Heart left ventricle (tissue), 16 donors: ENCODE measurements around the gene MSRB2. TPM values are rescaled to one million over a fixed set of nuclear protein-coding genes. Genes with fewer than 3 reads are reported as not detected.

Experiments
- ATAC-seq, 4 donors: fragments of 200-7000 bp; cut with Tn5 transposase; one replicate each; pipeline ENCODE4 v1.9.1; 2020 to 2022; ENCODE audit warnings: moderate library complexity in 4 of 4, mild to moderate bottlenecking in 3 of 4, moderate number of reproducible peaks in 1 of 4
- DNase-seq, 5 donors: peaks; one replicate each; pipeline ENCODE4 v3.0.0-alpha.2; 2020
- H3K27ac ChIP-seq, 12 donors: fragments of 200-600 bp; sonication (generic) in 4 of 12; one replicate each; pipeline versions ENCODE4 v1.5.0 to v1.8.0; 2016 to 2022; ENCODE audit warnings: mild to moderate bottlenecking in 2 of 12
- H3K27me3 ChIP-seq, 9 donors: fragments of 200-600 bp; sonication (generic) in 2 of 9; one replicate each; pipeline versions ENCODE4 v1.5.1 to v1.8.0; 2016 to 2022; ENCODE audit warnings: mild to moderate bottlenecking in 3 of 9
- H3K36me3 ChIP-seq, 9 donors: fragments of 200-600 bp; sonication (generic) in 2 of 9; one replicate each; pipeline versions ENCODE4 v1.5.0 to v1.8.0; 2018 to 2022; ENCODE audit warnings: mild to moderate bottlenecking in 2 of 9
- H3K4me1 ChIP-seq, 12 donors: fragments of 200-600 bp; sonication (generic) in 4 of 12; one replicate each; pipeline versions ENCODE4 v1.5.0 to v1.8.0; 2016 to 2022; ENCODE audit warnings: mild to moderate bottlenecking in 3 of 12
- H3K4me3 ChIP-seq, 12 donors: fragments of 200-600 bp; sonication (generic) in 4 of 12; one replicate each; pipeline versions ENCODE4 v1.5.0 to v1.8.0; 2017 to 2022; ENCODE audit warnings: mild to moderate bottlenecking in 9 of 12, moderate library complexity in 4 of 12
- H3K9me3 ChIP-seq, 12 donors: fragments of 200-600 bp; sonication (generic) in 4 of 12; one replicate each; pipeline versions ENCODE4 v1.5.0 to v1.8.0; 2016 to 2022; ENCODE audit warnings: mild to moderate bottlenecking in 1 of 12
- POLR2A ChIP-seq, 2 donors: fragments of 450-650 bp; IDR thresholded peaks; one replicate each; pipeline ENCODE4 v1.6.1; 2017; ENCODE audit warnings: antibody characterized with exemption in 2 of 2, mild to moderate bottlenecking in 2 of 2, moderate library complexity in 2 of 2
- WGBS, 4 donors: extraction: QIAGEN DNeasy Blood & Tissue Kit in 2 of 4; methylation state at CpG; one replicate each; pipeline versions ENCODE4 v1.1.5 to v1.1.7; 2013 to 2018; 5-methylcytosine and 5-hydroxymethylcytosine counted together
- intact Hi-C, 10 donors: fragments of 100-400 bp; cut with DNase I; formaldehyde crosslinking; loops; one replicate each; pipeline versions ENCODE4 v1.11.1 to v1.14.2; 2022
- polyA plus RNA-seq, 2 donors: library from polyadenylated mRNA; stranded (reverse); fragments of 200-250 nt; gene quantifications; one replicate each; pipeline ENCODE4 v1.2.3, GENCODE V29; 2013
- total RNA-seq, 9 donors: library from RNA; depleted of rRNA in 2 of 9; stranded (reverse); fragments of >200 nt in 2 of 9; fragmentation: NEBNext Ultra II Directional in 3 of 9; extraction: Animal tissue kit (Norgen Biotek cat#: 25700) in 3 of 9; gene quantifications; one replicate each; pipeline versions ENCODE4 v1.1.0 to v1.2.4, GENCODE V29; 2016 to 2023
- TF ChIP-seq, protein P1 (sequence below), 12 donors: fragments of 200-600 bp; sonication (generic) in 4 of 12; IDR thresholded peaks; one replicate each; pipeline versions ENCODE4 v1.5.0 to v1.8.0; 2018 to 2022; ENCODE audit warnings: antibody characterized with exemption in 12 of 12, mild to moderate bottlenecking in 5 of 12
- donor health status: ischemic (EF 13 %, LVEDD 7.1; RV severe dilation, severe dysfunction).
- donor health status: healthy with polysubstance abuse.
- donor health status: DM: no; HTN: yes; CAD: no.
- donor health status: DM: no; HTN: no; CAD: no.
- donor health status: ischemic (EF 25% LVEDD 6.9; RV normal size, moderate dysfunction).
- donor health status: ischemic (EF 25% LVEDD 5.7; RV mildly dilated, moderate dysfunction).
- donor health status: healthy.
- donor health status: DM: yes; HTN: yes; CAD: no.
- donor health status: ischemic (EF 35%, LVEDD 5.7; RV mildly dilated, moderate dysfunction).
- donor health status: nonischemic (EF 11% LVEDD 7.7; RV severe dilation, severe dysfunction).
- donor health status: DM: yes; HTN: yes; CAD: no.
- donor health status: PGD.
- donor health status: ischemic (EF 29% LVEDD 5.4; RV normal size, mild dysfunction).
- donor health status: nonischemic (EF 23%, LVEDD 6.1; RV moderate dilation, normal function).

MSRB2 gene
- total and polyA plus RNA-seq, 11 donors, result 35.1 to 200 (median 139) TPM

DNA sequence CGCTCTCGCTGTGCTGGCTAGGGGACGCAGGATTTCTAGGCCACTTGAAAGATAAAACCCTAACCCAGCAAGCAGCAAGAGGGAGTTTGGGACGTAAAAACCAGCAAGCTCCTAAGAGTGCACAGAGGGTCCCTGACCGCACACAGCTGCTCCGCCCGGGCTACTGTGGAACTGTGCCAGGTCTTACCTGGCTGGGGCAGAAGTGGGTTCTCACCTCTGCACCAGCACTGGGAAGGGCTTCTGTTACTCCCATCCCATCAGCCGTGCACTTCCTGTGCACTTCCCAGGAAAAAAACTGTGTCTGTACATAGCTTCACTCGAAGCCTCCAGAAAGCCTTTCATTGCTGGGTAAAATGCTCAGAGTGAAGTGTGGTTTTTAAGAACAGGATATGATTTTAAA is 50.9 kb downstream of the MSRB2 start:
- Histone ChIP-seq H3K4me1 (peaks cover 0 to 6% (median 0%) of the 10 kb centered on the region in 12 donors), H3K9me3 (peaks cover 0 to 6% (median 0%) of the 10 kb centered on the region in 12 donors), H3K27ac (no peak overlapping the region), H3K36me3 (no peaks in the 10 kb centered on the region), H3K27me3 (peaks cover 0 to 4% (median 0%) of the 10 kb centered on the region in 9 donors), H3K4me3 (no peak overlapping the region)
- WGBS, 4 donors, result 57 to 77% (median 62%) methylated on average over 7 to 9 of the region's 9 CpGs
- DNase-seq (no peak), ATAC-seq (no peak)
- no peak for TF ChIP-seq POLR2A (IDR thresholded peaks at IDR 0.05)
- intact Hi-C loops, result no loop called here

- Histone ChIP-seq H3K27me3 (peaks cover 0 to 7% (median 0%) of the 10 kb centered on the region in 9 donors), H3K27ac (no peak overlapping the region), H3K4me3 (no peak overlapping the region), H3K36me3 (no peaks in the 10 kb centered on the region), H3K4me1 (peaks cover 0 to 6% (median 0%) of the 10 kb centered on the region in 12 donors), H3K9me3 (no peaks in the 10 kb centered on the region)
- no peak for DNase-seq
- peak in 1 of 4 donors; percentile 29 for ATAC-seq
- WGBS, 4 donors, result 81 to 90% (median 84%) methylated on average over 5 to 6 of the region's 6 CpGs
- intact Hi-C loops, result no loop called here
- TF ChIP-seq, protein P1, sequence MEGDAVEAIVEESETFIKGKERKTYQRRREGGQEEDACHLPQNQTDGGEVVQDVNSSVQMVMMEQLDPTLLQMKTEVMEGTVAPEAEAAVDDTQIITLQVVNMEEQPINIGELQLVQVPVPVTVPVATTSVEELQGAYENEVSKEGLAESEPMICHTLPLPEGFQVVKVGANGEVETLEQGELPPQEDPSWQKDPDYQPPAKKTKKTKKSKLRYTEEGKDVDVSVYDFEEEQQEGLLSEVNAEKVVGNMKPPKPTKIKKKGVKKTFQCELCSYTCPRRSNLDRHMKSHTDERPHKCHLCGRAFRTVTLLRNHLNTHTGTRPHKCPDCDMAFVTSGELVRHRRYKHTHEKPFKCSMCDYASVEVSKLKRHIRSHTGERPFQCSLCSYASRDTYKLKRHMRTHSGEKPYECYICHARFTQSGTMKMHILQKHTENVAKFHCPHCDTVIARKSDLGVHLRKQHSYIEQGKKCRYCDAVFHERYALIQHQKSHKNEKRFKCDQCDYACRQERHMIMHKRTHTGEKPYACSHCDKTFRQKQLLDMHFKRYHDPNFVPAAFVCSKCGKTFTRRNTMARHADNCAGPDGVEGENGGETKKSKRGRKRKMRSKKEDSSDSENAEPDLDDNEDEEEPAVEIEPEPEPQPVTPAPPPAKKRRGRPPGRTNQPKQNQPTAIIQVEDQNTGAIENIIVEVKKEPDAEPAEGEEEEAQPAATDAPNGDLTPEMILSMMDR (IDR thresholded peaks at IDR 0.05), result no peak
- TF ChIP-seq POLR2A (IDR thresholded peaks at IDR 0.05), result no peak
Measured at GRCh38 chr10:23147035-23147434, 51.7 kb downstream of the MSRB2 start.

DNA sequence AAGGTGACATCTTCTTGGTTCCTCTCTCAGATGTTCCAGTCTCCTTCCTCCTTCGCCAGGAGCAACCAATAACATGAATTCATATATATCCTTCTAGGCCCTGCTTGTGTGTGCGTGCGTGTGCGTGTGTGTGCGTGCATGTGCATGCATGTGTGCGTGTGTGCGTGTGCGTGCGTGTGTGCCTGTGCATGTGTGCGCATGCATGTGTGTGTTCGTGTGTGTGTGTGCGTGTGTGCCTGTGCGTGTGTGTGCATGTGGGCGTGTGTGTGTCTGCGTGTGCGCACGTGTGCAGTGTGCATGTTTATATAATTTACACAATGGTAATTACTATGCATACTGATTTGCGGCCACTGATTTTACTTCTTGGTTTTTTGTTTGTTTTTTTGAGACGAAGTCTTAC is 52.8 kb downstream of the MSRB2 start:
- WGBS, 4 donors, result 93 to 96% (median 94%) methylated on average over 19 of the region's 19 CpGs
- peaks cover 0 to 7% (median 0%) of the 10 kb centered on the region in 9 donors for H3K27me3 ChIP-seq
- intact Hi-C loops, result no loop called here
- no peaks in the 10 kb centered on the region for H3K36me3 ChIP-seq
- no peaks in the 10 kb centered on the region for H3K9me3 ChIP-seq
- no peak for DNase-seq
- H3K4me1 ChIP-seq, result peaks cover 0 to 6% (median 0%) of the 10 kb centered on the region in 12 donors
- no peak for ATAC-seq
- TF ChIP-seq, protein P1 (IDR thresholded peaks at IDR 0.05), result no peak
- TF ChIP-seq POLR2A (IDR thresholded peaks at IDR 0.05), result no peak
- no peak overlapping the region for H3K4me3 ChIP-seq
- no peak overlapping the region for H3K27ac ChIP-seq

GRCh38 chr10:23150091-23150490 is 54.7 kb downstream of the MSRB2 start:
- Histone ChIP-seq H3K36me3 (no peaks in the 10 kb centered on the region), H3K4me3 (no peak overlapping the region), H3K27me3 (peaks cover 0 to 7% (median 0%) of the 10 kb centered on the region in 9 donors), H3K9me3 (no peaks in the 10 kb centered on the region), H3K4me1 (peaks cover 0 to 6% (median 0%) of the 10 kb centered on the region in 12 donors), H3K27ac (no peak overlapping the region)
- DNase-seq (no peak), ATAC-seq (no peak)
- TF ChIP-seq POLR2A (IDR thresholded peaks at IDR 0.05), result no peak
- TF ChIP-seq, protein P1 (IDR thresholded peaks at IDR 0.05), result no peak
- intact Hi-C loops, result loop anchor here in 5 of 10 donors (10.0 kb wide), 6 partner anchors 145 to 1405 kb away; no protein-coding TSS in a partner anchor
- 63 to 78% (median 72%) methylated on average over 4 of the region's 4 CpGs for WGBS, 4 donors

GRCh38 chr10:23150610-23151009 is 55.2 kb downstream of the MSRB2 start:
- Histone ChIP-seq H3K27ac (no peak overlapping the region), H3K4me3 (peak overlapping the region in 1 of 12 donors; percentile 24), H3K4me1 (peaks cover 0 to 6% (median 0%) of the 10 kb centered on the region in 12 donors), H3K36me3 (no peaks in the 10 kb centered on the region), H3K27me3 (peaks cover 0 to 7% (median 0%) of the 10 kb centered on the region in 9 donors), H3K9me3 (no peaks in the 10 kb centered on the region)
- ATAC-seq (no peak), DNase-seq (no peak)
- 21 to 35% (median 32%) methylated on average over 12 of the region's 12 CpGs for WGBS, 4 donors
- TF ChIP-seq, protein P1 (IDR thresholded peaks at IDR 0.05), result no peak
- TF ChIP-seq POLR2A (IDR thresholded peaks at IDR 0.05), result no peak
- intact Hi-C loops, result loop anchor here in 5 of 10 donors (10.0 kb wide), 6 partner anchors 144 to 1404 kb away; no protein-coding TSS in a partner anchor
